Prostate gland (tissue), 2 donors: Measurements from ENCODE around the gene NUP210L. TPM values are rescaled to one million over a fixed set of nuclear protein-coding genes. Genes with fewer than 3 reads are reported as not detected.
"Not testable (repeated sequence)": the region's sequence is repeated elsewhere in the genome, so short reads cannot be mapped to it uniquely, and the experiment has no call there.

ENCODE experiments used
- DNase-seq: peaks from one replicate; pipeline ENCODE4 v3.0.0-alpha.2; 2019; ENCODE audit warnings: low spot score
- H3K27ac ChIP-seq, 2 donors: fragments of 200-600 bp; sonication (generic); 2 replicates each; pipeline ENCODE4 v1.5.1; 2017 to 2019
- H3K27me3 ChIP-seq: fragments of 200-600 bp; sonication (generic); replicated peaks from 2 replicates; pipeline ENCODE4 v1.5.1; 2019; ENCODE audit not compliant: insufficient read depth
- H3K36me3 ChIP-seq, 2 donors: fragments of 200-600 bp; sonication (generic); 1 replicate in 1 of 2; 2 replicates in 1 of 2; pipeline versions ENCODE4 v1.5.1 to v1.8.1; 2017 to 2019
- H3K4me1 ChIP-seq: fragments of 200-600 bp; sonication (generic); replicated peaks from 2 replicates; pipeline ENCODE4 v1.5.1; 2019
- H3K4me3 ChIP-seq, 2 donors: fragments of 200-600 bp; sonication (generic); 2 replicates each; pipeline ENCODE4 v1.5.1; 2017 to 2019
- H3K9me3 ChIP-seq: fragments of 200-600 bp; sonication (generic); 2 replicates; pipeline ENCODE4 v1.5.1; 2017
- CTCF ChIP-seq, 4 experiments: fragments of 200-600 bp in 2 of 4; fragments of 450-650 bp in 2 of 4; sonication (generic) in 2 of 4; IDR thresholded peaks; 1 replicate in 3 of 4; 2 replicates in 1 of 4; pipeline ENCODE4 v1.5.1; 2016 to 2019; ENCODE audit warnings: antibody characterized with exemption in 4 of 4, mild to moderate bottlenecking in 2 of 4, moderate library complexity in 2 of 4
- POLR2A ChIP-seq: fragments of 450-650 bp; IDR thresholded peaks from one replicate; pipeline ENCODE4 v1.6.1; 2016; ENCODE audit warnings: antibody characterized with exemption, mild to moderate bottlenecking
- POLR2AphosphoS5 ChIP-seq: sonication (generic); formaldehyde crosslinking; IDR thresholded peaks from one replicate; pipeline ENCODE4 v1.6.1; 2017; ENCODE audit warnings: antibody characterized with exemption
- WGBS: methylation state at CpG from one replicate; pipeline ENCODE4 v1.1.5; 2018; 5-methylcytosine and 5-hydroxymethylcytosine counted together
- intact Hi-C: fragments of 100-400 bp; cut with DNase I; formaldehyde crosslinking; loops from one replicate; pipeline ENCODE4 v1.14.2; 2022
- total RNA-seq, 2 donors: library from RNA; depleted of rRNA; stranded (reverse); fragments of >200 nt; gene quantifications; one replicate each; pipeline ENCODE4 v1.1.0, GENCODE V29; 2016

Gene NUP210L
- total RNA-seq, 2 donors from 2014 or later = 0.05 to 5.7 TPM

GRCh38 chr1:154093699-154094098, 61.2 kb downstream of the NUP210L start:
- WGBS = 81% methylated on average over 3 of the region's 3 CpGs
- Histone ChIP-seq H3K36me3 (no peaks in the 10 kb centered on the region), H3K9me3 (no peaks in the 10 kb centered on the region), H3K4me3 (no peak overlapping the region), H3K4me1 (no peaks in the 10 kb centered on the region), H3K27ac (no peak overlapping the region), H3K27me3 (no peaks in the 10 kb centered on the region)
- DNase-seq = no peak
- intact Hi-C loops = no loop called here
- no peak for TF ChIP-seq POLR2A
- TF ChIP-seq POLR2AphosphoS5 = no peak
- no peak for TF ChIP-seq CTCF (IDR thresholded peaks at IDR 0.05)

- Histone ChIP-seq H3K4me3 (no peak overlapping the region), H3K9me3 (no peaks in the 10 kb centered on the region), H3K27me3 (no peaks in the 10 kb centered on the region), H3K4me1 (no peaks in the 10 kb centered on the region), H3K36me3 (no peaks in the 10 kb centered on the region), H3K27ac (no peak overlapping the region)
- TF ChIP-seq POLR2A = no peak
- no peak for TF ChIP-seq CTCF (IDR thresholded peaks at IDR 0.05)
- no peak for TF ChIP-seq POLR2AphosphoS5
- WGBS = 95% methylated on average over 7 of the region's 7 CpGs
- intact Hi-C loops = no loop called here
- DNase-seq = no peak
Measured at GRCh38 chr1:154091706-154092105, 63.2 kb downstream of the NUP210L start.

GRCh38 chr1:154087574-154087973, 67.3 kb downstream of the NUP210L start:
- intact Hi-C loops = no loop called here
- H3K27ac ChIP-seq = no peak overlapping the region
- H3K9me3 ChIP-seq = no peaks in the 10 kb centered on the region
- H3K27me3 ChIP-seq = no peaks in the 10 kb centered on the region
- TF ChIP-seq POLR2AphosphoS5 = no peak
- no peak for TF ChIP-seq CTCF (IDR thresholded peaks at IDR 0.05)
- 78% methylated on average over 2 of the region's 2 CpGs for WGBS
- no peak for DNase-seq
- H3K4me1 ChIP-seq = no peaks in the 10 kb centered on the region
- H3K4me3 ChIP-seq = no peak overlapping the region
- H3K36me3 ChIP-seq = no peaks in the 10 kb centered on the region

- H3K4me1 ChIP-seq, H3K4me3 ChIP-seq, H3K36me3 ChIP-seq, H3K9me3 ChIP-seq, intact Hi-C loops, DNase-seq, H3K27me3 ChIP-seq, H3K27ac ChIP-seq: not testable (repeated sequence)
- WGBS = 67% methylated on average over 6 of the region's 6 CpGs
Measured at GRCh38 chr1:154083057-154083456, 71.8 kb downstream of the NUP210L start.

GRCh38 chr1:154081386-154082126, 73.3 kb downstream of the NUP210L start:
- Histone ChIP-seq H3K36me3 (no peaks in the 10 kb centered on the region), H3K9me3 (no peaks in the 10 kb centered on the region), H3K27me3 (no peaks in the 10 kb centered on the region), H3K4me3 (no peak overlapping the region), H3K4me1 (no peaks in the 10 kb centered on the region), H3K27ac (no peak overlapping the region)
- intact Hi-C loops = no loop called here
- 64% methylated on average over 6 of the region's 6 CpGs for WGBS
- TF ChIP-seq POLR2AphosphoS5 (no peak), CTCF (IDR thresholded peaks at IDR 0.05) (no peak), POLR2A (no peak)
- no peak for DNase-seq
